MCF 10A (cell line): ENCODE measurements around the gene KLF14. TPM values are rescaled to one million over a fixed set of nuclear protein-coding genes. Genes with fewer than 3 reads are reported as not detected.

ENCODE experiments used
- BruUV-seq: library from RNA; stranded (reverse); fragments of 400-500 nt; replicated peaks from 2 replicates; lab custom pipeline; 2021; lab: Mats Ljungman, UMichigan
- CTCF ChIA-PET: fragments of 300-600 bp; sonication (Branson Sonifier 250); formaldehyde crosslinking; extraction: SDS; loops from one replicate; lab custom pipeline; 2021; ENCODE audit warnings: antibody characterized with exemption, inconsistent platforms; lab: Yijun Ruan, JAX
- POLR2A ChIA-PET: fragments of 300-600, 350-650 bp; sonication (Branson Sonifier 250); formaldehyde crosslinking; extraction: SDS; loops from one replicate; lab custom pipeline; 2020; ENCODE audit warnings: antibody characterized with exemption, inconsistent platforms; lab: Yijun Ruan, JAX
- DNase-seq: peaks from one replicate; pipeline ENCODE4 v3.0.0-alpha.2; 2018; ENCODE audit not compliant: unreplicated experiment
- H3K27ac Mint-ChIP-seq: one replicate; pipeline ENCODE4 v1.8.0; 2022; ENCODE audit warnings: mild to moderate bottlenecking, low read depth, mixed read lengths; ENCODE audit not compliant: unreplicated experiment
- H3K27me3 Mint-ChIP-seq: one replicate; pipeline ENCODE4 v1.8.0; 2022; ENCODE audit warnings: mixed read lengths; ENCODE audit not compliant: insufficient read depth, unreplicated experiment
- H3K36me3 Mint-ChIP-seq: one replicate; pipeline ENCODE4 v1.8.0; 2022; ENCODE audit warnings: mild to moderate bottlenecking, moderate library complexity, mixed read lengths; ENCODE audit not compliant: insufficient read depth, unreplicated experiment
- H3K4me1 Mint-ChIP-seq: one replicate; pipeline ENCODE4 v1.8.0; 2022; ENCODE audit warnings: mixed read lengths; ENCODE audit not compliant: insufficient read depth, unreplicated experiment
- H3K4me3 Mint-ChIP-seq: one replicate; pipeline ENCODE4 v1.8.0; 2022; ENCODE audit warnings: mild to moderate bottlenecking, moderate library complexity, mixed read lengths; ENCODE audit not compliant: unreplicated experiment
- H3K9me3 Mint-ChIP-seq: one replicate; pipeline ENCODE4 v1.8.0; 2022; ENCODE audit warnings: mixed read lengths; ENCODE audit not compliant: unreplicated experiment
- intact Hi-C: fragments of 100-400 bp; cut with micrococcal nuclease; formaldehyde crosslinking; loops from 2 replicates; pipeline ENCODE4 v1.14.1; 2022
- total RNA-seq: library from RNA; stranded (reverse); gene quantifications from 2 replicates; pipeline ENCODE4 v1.2.3, GENCODE V29; 2022
- TF ChIP-seq, protein P1 (sequence below): fragments of 200-600 bp; IDR thresholded peaks from one replicate; pipeline ENCODE4 v1.8.0; 2022; ENCODE audit warnings: antibody characterized with exemption, mild to moderate bottlenecking; ENCODE audit not compliant: unreplicated experiment

Gene KLF14
- total RNA-seq, 1 experiment from 2014 or later = not detected

DNA sequence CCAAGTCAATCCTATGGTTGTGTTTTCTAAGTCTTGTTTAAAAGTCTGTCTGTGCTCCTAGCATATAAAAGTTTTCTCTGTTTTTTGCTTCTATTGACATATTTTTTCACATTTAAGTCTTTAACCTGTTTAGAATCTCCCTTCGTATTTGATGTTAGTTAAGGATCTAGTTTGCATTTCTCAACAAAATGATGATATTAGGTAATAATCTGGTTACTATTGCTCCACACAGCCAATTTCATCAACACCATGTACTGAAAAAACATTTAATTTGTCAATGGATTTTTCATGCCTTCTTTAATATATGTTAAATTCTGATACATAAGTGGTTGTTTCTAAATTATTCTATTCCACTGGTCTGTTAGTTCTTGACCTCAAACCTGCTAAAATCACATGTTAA, 30.2 kb downstream of the KLF14 start:
- H3K36me3 Mint-ChIP-seq = no peaks in the 10 kb centered on the region
- CTCF ChIA-PET = no interaction called here
- H3K4me1 Mint-ChIP-seq = no peaks in the 10 kb centered on the region
- BruUV-seq = no TSS peak
- intact Hi-C loops = no loop called here
- POLR2A ChIA-PET = no interaction called here
- TF ChIP-seq, protein P1, sequence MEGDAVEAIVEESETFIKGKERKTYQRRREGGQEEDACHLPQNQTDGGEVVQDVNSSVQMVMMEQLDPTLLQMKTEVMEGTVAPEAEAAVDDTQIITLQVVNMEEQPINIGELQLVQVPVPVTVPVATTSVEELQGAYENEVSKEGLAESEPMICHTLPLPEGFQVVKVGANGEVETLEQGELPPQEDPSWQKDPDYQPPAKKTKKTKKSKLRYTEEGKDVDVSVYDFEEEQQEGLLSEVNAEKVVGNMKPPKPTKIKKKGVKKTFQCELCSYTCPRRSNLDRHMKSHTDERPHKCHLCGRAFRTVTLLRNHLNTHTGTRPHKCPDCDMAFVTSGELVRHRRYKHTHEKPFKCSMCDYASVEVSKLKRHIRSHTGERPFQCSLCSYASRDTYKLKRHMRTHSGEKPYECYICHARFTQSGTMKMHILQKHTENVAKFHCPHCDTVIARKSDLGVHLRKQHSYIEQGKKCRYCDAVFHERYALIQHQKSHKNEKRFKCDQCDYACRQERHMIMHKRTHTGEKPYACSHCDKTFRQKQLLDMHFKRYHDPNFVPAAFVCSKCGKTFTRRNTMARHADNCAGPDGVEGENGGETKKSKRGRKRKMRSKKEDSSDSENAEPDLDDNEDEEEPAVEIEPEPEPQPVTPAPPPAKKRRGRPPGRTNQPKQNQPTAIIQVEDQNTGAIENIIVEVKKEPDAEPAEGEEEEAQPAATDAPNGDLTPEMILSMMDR = no peak
- no peak for DNase-seq
- peaks cover 13% of the 10 kb centered on the region for H3K9me3 Mint-ChIP-seq
- peaks cover 13% of the 10 kb centered on the region for H3K27me3 Mint-ChIP-seq
- no peak overlapping the region for H3K27ac Mint-ChIP-seq
- H3K4me3 Mint-ChIP-seq = no peak overlapping the region

DNA sequence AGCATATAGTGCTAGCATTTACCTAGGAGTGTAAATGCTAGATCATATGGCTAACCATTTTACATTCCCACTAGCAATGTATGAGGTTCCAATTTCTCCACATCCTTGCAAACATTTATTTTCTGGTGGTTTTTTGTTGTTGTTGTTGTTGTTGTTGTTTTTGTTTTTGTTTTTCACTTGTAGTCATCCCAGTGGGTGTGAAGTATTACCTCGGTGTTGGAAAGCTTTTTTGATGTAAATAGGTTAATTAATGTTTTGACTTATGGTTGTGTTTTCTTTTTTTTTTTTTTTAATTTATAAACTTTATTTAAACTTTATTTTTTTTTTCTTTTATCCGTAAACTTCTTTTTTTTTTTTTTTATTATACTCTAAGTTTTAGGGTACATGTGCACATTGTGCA, 32.4 kb downstream of the KLF14 start:
- BruUV-seq = no TSS peak
- ChIA-PET POLR2A (interaction anchor here (0.9 kb wide), 2 partner anchors 13 to 631 kb away, joined by 3 read pairs; no protein-coding TSS in a partner anchor), CTCF (no interaction called here)
- intact Hi-C loops = no loop called here
- peaks cover 7% of the 10 kb centered on the region for H3K9me3 Mint-ChIP-seq
- H3K27ac Mint-ChIP-seq = no peak overlapping the region
- H3K36me3 Mint-ChIP-seq = no peaks in the 10 kb centered on the region
- peaks cover 12% of the 10 kb centered on the region for H3K27me3 Mint-ChIP-seq
- TF ChIP-seq, protein P1 = no peak
- DNase-seq = no peak
- no peak overlapping the region for H3K4me3 Mint-ChIP-seq
- no peaks in the 10 kb centered on the region for H3K4me1 Mint-ChIP-seq

DNA sequence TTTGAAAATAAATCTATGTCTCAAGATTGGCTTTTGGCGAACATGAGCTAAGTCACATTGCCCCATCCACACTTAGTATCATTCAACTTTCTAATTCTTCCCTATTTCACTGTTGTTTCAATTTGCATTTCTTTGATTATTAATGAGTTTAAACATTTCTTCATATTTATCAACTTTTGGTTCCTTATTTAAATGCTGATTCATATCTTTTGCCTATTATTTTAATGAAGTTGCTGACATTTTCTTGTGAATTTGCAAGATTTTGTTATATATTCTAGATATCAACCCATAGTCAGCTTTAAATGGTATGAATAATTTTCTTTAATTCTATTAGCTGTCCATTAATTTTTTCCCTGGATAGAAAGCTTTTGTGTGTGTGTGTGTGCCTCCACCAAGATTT, 33.2 kb downstream of the KLF14 start:
- BruUV-seq = no TSS peak
- TF ChIP-seq, protein P1 = no peak
- H3K36me3 Mint-ChIP-seq = no peaks in the 10 kb centered on the region
- H3K4me3 Mint-ChIP-seq = no peak overlapping the region
- no peaks in the 10 kb centered on the region for H3K9me3 Mint-ChIP-seq
- no peaks in the 10 kb centered on the region for H3K4me1 Mint-ChIP-seq
- ChIA-PET POLR2A (interaction anchor here (0.9 kb wide), 2 partner anchors 12 to 630 kb away, joined by 3 read pairs; no protein-coding TSS in a partner anchor), CTCF (interaction anchor here (0.6 kb wide), 1 partner anchor 1124 kb away, joined by 4 read pairs; no protein-coding TSS in a partner anchor)
- no peak for DNase-seq
- H3K27ac Mint-ChIP-seq = no peak overlapping the region
- H3K27me3 Mint-ChIP-seq = peaks cover 3% of the 10 kb centered on the region
- intact Hi-C loops = no loop called here

DNA sequence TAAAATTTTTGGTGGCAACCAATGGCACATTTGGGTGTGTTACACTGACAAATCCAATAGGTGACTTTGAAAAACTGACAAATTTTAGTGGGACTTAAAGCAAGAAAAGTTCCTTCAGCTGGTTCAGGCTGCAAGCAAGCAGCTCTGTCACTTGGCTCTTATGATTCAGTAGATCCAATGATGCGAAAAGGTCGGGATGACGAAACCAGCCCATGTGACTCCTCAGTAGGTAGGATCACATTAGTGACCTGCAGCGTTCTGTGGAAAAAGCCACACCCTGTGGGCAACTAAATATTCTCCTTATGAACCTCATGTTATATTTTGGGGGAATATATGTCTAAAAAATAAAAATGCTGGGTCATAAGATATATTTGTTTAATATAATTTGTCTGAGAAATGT, 34.3 kb downstream of the KLF14 start:
- ChIA-PET CTCF (interaction anchor here (0.7 kb wide), 1 partner anchor 509 kb away, joined by 3 read pairs; no protein-coding TSS in a partner anchor), POLR2A (no interaction called here)
- intact Hi-C loops = loop anchor here (5.0 kb wide), 1 partner anchor 133 kb away; no protein-coding TSS in a partner anchor

More for the DNA sequence above, 34.3 kb downstream of the KLF14 start:
- Mint-ChIP-seq H3K36me3 (no peaks in the 10 kb centered on the region), H3K4me3 (no peak overlapping the region), H3K27ac (no peak overlapping the region), H3K27me3 (no peaks in the 10 kb centered on the region), H3K9me3 (no peaks in the 10 kb centered on the region), H3K4me1 (no peaks in the 10 kb centered on the region)
- TF ChIP-seq, protein P1 = no peak
- peak; percentile 27 for DNase-seq
- BruUV-seq = no TSS peak
